Smooth muscle cell (in vitro differentiated cells): ENCODE data around the gene EIPR1. TPM values are rescaled to one million over a fixed set of nuclear protein-coding genes. Genes with fewer than 3 reads are reported as not detected.
"Not testable (repeated sequence)": the region's sequence is repeated elsewhere in the genome, so short reads cannot be mapped to it uniquely, and the experiment has no call there.

Experiments used
- DNase-seq: peaks from one replicate; lab custom pipeline; 2025; ENCODE audit not compliant: unreplicated experiment; lab: John Stamatoyannopoulos, UW
- H2AFZ ChIP-seq: fragments of 200-600 bp; sonication (generic); 2 replicates; pipeline ENCODE4 v1.6.0; 2016; ENCODE audit warnings: antibody characterized with exemption, low read depth, mild to moderate bottlenecking
- H3F3A ChIP-seq: fragments of 200-600 bp; sonication (generic); 2 replicates; pipeline ENCODE4 v1.6.0; 2017; ENCODE audit warnings: antibody characterized with exemption, low read depth
- H3K27ac ChIP-seq: fragments of 200-600 bp; sonication (generic); 2 replicates; pipeline ENCODE4 v1.5.1; 2016; ENCODE audit warnings: low read depth, mild to moderate bottlenecking
- H3K27me3 ChIP-seq: fragments of 200-600 bp; sonication (generic); 2 replicates; pipeline ENCODE4 v1.6.1; 2016; ENCODE audit warnings: low read depth, mild to moderate bottlenecking
- H3K36me3 ChIP-seq: fragments of 200-600 bp; sonication (generic); 2 replicates; pipeline ENCODE4 v1.5.1; 2016; ENCODE audit warnings: low read depth
- H3K4me1 ChIP-seq: fragments of 200-600 bp; sonication (generic); 2 replicates; pipeline ENCODE4 v1.5.1; 2016; ENCODE audit warnings: low read depth
- H3K4me2 ChIP-seq: fragments of 200-600 bp; sonication (generic); 2 replicates; pipeline ENCODE4 v1.6.0; 2016; ENCODE audit warnings: mild to moderate bottlenecking
- H3K4me3 ChIP-seq: fragments of 200-600 bp; sonication (generic); 2 replicates; pipeline ENCODE4 v1.5.1; 2016; ENCODE audit warnings: mild to moderate bottlenecking
- H3K79me2 ChIP-seq: fragments of 200-600 bp; sonication (generic); 2 replicates; pipeline ENCODE4 v1.6.0; 2016; ENCODE audit warnings: low read depth, mild to moderate bottlenecking
- H3K9ac ChIP-seq: fragments of 200-600 bp; sonication (generic); 2 replicates; pipeline ENCODE4 v1.6.0; 2016; ENCODE audit warnings: low read depth
- H3K9me3 ChIP-seq: fragments of 200-600 bp; sonication (generic); replicated peaks from 2 replicates; pipeline ENCODE4 v1.5.1; 2016; ENCODE audit warnings: low read depth
- H4K20me1 ChIP-seq: fragments of 200-600 bp; sonication (generic); 2 replicates; pipeline ENCODE4 v1.6.0; 2016; ENCODE audit warnings: low read depth
- WGBS: methylation state at CpG from one replicate; pipeline ENCODE4 v1.1.7; 2016; ENCODE audit warnings: low lambda C conversion rate; 5-methylcytosine and 5-hydroxymethylcytosine counted together
- polyA plus RNA-seq: library from polyadenylated mRNA; unstranded; fragments of >200 nt; fragmentation: Nextera tagmentation; extraction: Ambion mirVana; gene quantifications from 2 replicates; pipeline ENCODE4 v1.2.1, GENCODE V29; 2016
- total RNA-seq: library from RNA; depleted of rRNA; stranded (reverse); fragments of >200 nt; gene quantifications from 2 replicates; pipeline ENCODE4 v1.2.3, GENCODE V29; 2014
- TF ChIP-seq, protein P1 (sequence below): fragments of 200-600 bp; sonication (generic); IDR thresholded peaks from 2 replicates; pipeline ENCODE4 v1.5.1; 2017; ENCODE audit warnings: borderline replicate concordance, mild to moderate bottlenecking, antibody characterized with exemption; ENCODE audit not compliant: insufficient read depth, poor library complexity, severe bottlenecking

EIPR1 gene
- total and polyA plus RNA-seq, 2 experiments from 2014 or later: 18.5 to 23.1 TPM

GRCh38 chr2:3184167-3184566 is 193.5 kb downstream of the EIPR1 start:
- Histone ChIP-seq H4K20me1 (no peaks in the 10 kb centered on the region), H3K4me1 (no peaks in the 10 kb centered on the region), H3K4me3 (no peak overlapping the region), H3K9ac (no peak overlapping the region), H3K27me3 (no peaks in the 10 kb centered on the region), H3K79me2 (no peaks in the 10 kb centered on the region), H3F3A (no peaks in the 10 kb centered on the region), H3K36me3 (no peaks in the 10 kb centered on the region), H2AFZ (no peak overlapping the region), H3K9me3 (no peaks in the 10 kb centered on the region), H3K4me2 (no peak overlapping the region), H3K27ac (no peak overlapping the region)
- TF ChIP-seq, protein P1, sequence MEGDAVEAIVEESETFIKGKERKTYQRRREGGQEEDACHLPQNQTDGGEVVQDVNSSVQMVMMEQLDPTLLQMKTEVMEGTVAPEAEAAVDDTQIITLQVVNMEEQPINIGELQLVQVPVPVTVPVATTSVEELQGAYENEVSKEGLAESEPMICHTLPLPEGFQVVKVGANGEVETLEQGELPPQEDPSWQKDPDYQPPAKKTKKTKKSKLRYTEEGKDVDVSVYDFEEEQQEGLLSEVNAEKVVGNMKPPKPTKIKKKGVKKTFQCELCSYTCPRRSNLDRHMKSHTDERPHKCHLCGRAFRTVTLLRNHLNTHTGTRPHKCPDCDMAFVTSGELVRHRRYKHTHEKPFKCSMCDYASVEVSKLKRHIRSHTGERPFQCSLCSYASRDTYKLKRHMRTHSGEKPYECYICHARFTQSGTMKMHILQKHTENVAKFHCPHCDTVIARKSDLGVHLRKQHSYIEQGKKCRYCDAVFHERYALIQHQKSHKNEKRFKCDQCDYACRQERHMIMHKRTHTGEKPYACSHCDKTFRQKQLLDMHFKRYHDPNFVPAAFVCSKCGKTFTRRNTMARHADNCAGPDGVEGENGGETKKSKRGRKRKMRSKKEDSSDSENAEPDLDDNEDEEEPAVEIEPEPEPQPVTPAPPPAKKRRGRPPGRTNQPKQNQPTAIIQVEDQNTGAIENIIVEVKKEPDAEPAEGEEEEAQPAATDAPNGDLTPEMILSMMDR: no peak
- WGBS: 93% methylated on average over 11 of the region's 11 CpGs
- DNase-seq: no peak

DNA sequence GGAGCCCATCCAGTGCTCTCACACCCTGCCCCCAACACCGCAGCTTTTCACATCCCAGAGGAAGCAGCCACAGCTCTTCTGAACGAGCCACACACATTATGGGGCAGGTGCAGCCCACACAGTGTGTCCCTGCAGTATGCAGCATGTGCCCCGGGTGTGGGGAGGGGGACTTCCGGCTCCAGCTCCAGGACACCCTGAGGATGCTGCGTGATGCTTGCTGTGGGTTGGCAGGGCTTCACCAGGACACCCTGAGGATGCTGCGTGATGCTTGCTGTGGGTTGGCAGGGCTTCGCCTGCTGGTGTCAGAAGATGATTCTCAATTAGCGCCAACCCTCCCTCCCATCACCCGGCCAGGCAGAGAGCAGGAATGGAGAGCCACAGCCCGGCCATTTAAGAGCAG is 193.9 kb downstream of the EIPR1 start:
- H3K4me1 ChIP-seq: no peaks in the 10 kb centered on the region
- no peak overlapping the region for H3K4me3 ChIP-seq
- H3F3A ChIP-seq: no peaks in the 10 kb centered on the region
- no peak overlapping the region for H2AFZ ChIP-seq
- DNase-seq: no peak
- no peak overlapping the region for H3K9ac ChIP-seq
- H3K79me2 ChIP-seq: no peaks in the 10 kb centered on the region
- TF ChIP-seq, protein P1: no peak
- H3K27me3 ChIP-seq: no peaks in the 10 kb centered on the region
- no peaks in the 10 kb centered on the region for H3K36me3 ChIP-seq
- no peaks in the 10 kb centered on the region for H3K9me3 ChIP-seq
- no peak overlapping the region for H3K27ac ChIP-seq
- no peak overlapping the region for H3K4me2 ChIP-seq
- 96% methylated on average over 10 of the region's 10 CpGs for WGBS
- no peaks in the 10 kb centered on the region for H4K20me1 ChIP-seq

- TF ChIP-seq, protein P1: no peak
- H4K20me1 ChIP-seq: no peaks in the 10 kb centered on the region
- no peaks in the 10 kb centered on the region for H3K27me3 ChIP-seq
- no peaks in the 10 kb centered on the region for H3K36me3 ChIP-seq
- H2AFZ ChIP-seq: no peak overlapping the region
- no peaks in the 10 kb centered on the region for H3K9me3 ChIP-seq
- H3K4me3 ChIP-seq: no peak overlapping the region
- no peaks in the 10 kb centered on the region for H3K4me1 ChIP-seq
- no peak for DNase-seq
- H3K27ac ChIP-seq: no peak overlapping the region
- no peak overlapping the region for H3K4me2 ChIP-seq
- no CpG with 5 or more reads among the region's 2 CpGs for WGBS
- no peaks in the 10 kb centered on the region for H3F3A ChIP-seq
- H3K79me2 ChIP-seq: no peaks in the 10 kb centered on the region
- no peak overlapping the region for H3K9ac ChIP-seq
These were observed 194.8 kb downstream of the EIPR1 start for GRCh38 chr2:3182848-3183247.

DNA sequence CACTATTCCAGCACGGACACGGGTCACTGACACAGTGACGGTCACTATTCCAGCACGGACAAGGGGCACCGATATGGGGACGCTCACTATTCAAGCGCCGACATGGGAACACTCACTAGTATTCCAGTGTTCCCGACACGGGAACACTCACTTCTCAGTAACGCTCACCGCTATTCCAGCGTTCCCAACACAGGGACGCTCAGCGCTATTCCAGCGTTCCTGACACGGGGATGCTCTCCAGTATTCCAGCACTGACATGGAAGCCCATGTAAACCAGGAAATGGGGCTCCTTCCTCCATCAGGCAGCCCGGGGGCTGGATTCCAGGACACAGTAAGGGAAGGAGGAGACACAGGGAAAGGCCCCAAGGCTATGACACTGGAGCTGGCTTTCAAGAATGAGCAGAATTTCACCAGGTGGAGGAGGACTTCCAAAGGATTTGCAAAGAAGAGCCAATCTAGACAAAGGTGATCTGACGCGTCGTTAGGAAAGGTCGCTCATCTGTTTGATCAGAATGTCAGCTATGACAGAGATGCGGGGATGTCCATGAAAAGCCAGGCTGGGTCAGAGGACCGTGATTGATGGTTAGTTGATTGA is 196.1 kb downstream of the EIPR1 start:
- no peak overlapping the region for H3K27ac ChIP-seq
- H3F3A ChIP-seq: no peaks in the 10 kb centered on the region
- no peaks in the 10 kb centered on the region for H3K79me2 ChIP-seq
- no peak overlapping the region for H3K4me2 ChIP-seq
- 91% methylated on average over 24 of the region's 24 CpGs for WGBS
- no peak overlapping the region for H2AFZ ChIP-seq
- H3K36me3 ChIP-seq: no peaks in the 10 kb centered on the region
- TF ChIP-seq, protein P1: no peak
- no peaks in the 10 kb centered on the region for H3K27me3 ChIP-seq
- no peak overlapping the region for H3K9ac ChIP-seq
- H3K4me3 ChIP-seq: no peak overlapping the region
- H4K20me1 ChIP-seq: no peaks in the 10 kb centered on the region
- H3K9me3 ChIP-seq: no peaks in the 10 kb centered on the region
- H3K4me1 ChIP-seq: no peaks in the 10 kb centered on the region
- DNase-seq: no peak

GRCh38 chr2:3180909-3181221 is 196.8 kb downstream of the EIPR1 start:
- not testable (repeated sequence) for H3K4me1 ChIP-seq, H3F3A ChIP-seq, H3K9me3 ChIP-seq, H3K4me3 ChIP-seq, H3K79me2 ChIP-seq, H4K20me1 ChIP-seq, H3K36me3 ChIP-seq, H3K4me2 ChIP-seq, H3K27ac ChIP-seq, DNase-seq, H2AFZ ChIP-seq, H3K27me3 ChIP-seq, H3K9ac ChIP-seq
- 81% methylated on average over 30 of the region's 30 CpGs for WGBS
